COLO668 (cell line): ENCODE measurements around the gene PRKCE.
"Not testable (repeated sequence)": the region's sequence is repeated elsewhere in the genome, so short reads cannot be mapped to it uniquely, and the experiment has no call there.

Experiments used
- DNase-seq: peaks from one replicate; lab custom pipeline; 2025; ENCODE audit not compliant: unreplicated experiment; lab: John Stamatoyannopoulos, UW

PRKCE gene

GRCh38 chr2:45902380-45902779, 250.9 kb downstream of the PRKCE start:
- no peak for DNase-seq

- no peak for DNase-seq
Measured at GRCh38 chr2:45902781-45903375, 251.4 kb downstream of the PRKCE start.

- no peak for DNase-seq
Measured at GRCh38 chr2:45904267-45904945, 252.9 kb downstream of the PRKCE start.

GRCh38 chr2:45904946-45905631, 253.6 kb downstream of the PRKCE start:
- peak; percentile 33 for DNase-seq

GRCh38 chr2:45905632-45905958, 254.1 kb downstream of the PRKCE start:
- peak; percentile 57 for DNase-seq

GRCh38 chr2:45907592-45907991, 256.1 kb downstream of the PRKCE start:
- no peak for DNase-seq

GRCh38 chr2:45908316-45909170, 257.1 kb downstream of the PRKCE start:
- no peak for DNase-seq

GRCh38 chr2:45909171-45909565, 257.7 kb downstream of the PRKCE start:
- no peak for DNase-seq

- no peak for DNase-seq
Measured at GRCh38 chr2:45909677-45910191, 258.3 kb downstream of the PRKCE start.

- DNase-seq: no peak
Measured at GRCh38 chr2:45910473-45911060, 259.1 kb downstream of the PRKCE start.

GRCh38 chr2:45911538-45911937, 260.1 kb downstream of the PRKCE start:
- no peak for DNase-seq

GRCh38 chr2:45912109-45912508, 260.6 kb downstream of the PRKCE start:
- no peak for DNase-seq

- no peak for DNase-seq
Measured at GRCh38 chr2:45913539-45913938, 262.1 kb downstream of the PRKCE start.

GRCh38 chr2:45915523-45915922, 264.0 kb downstream of the PRKCE start:
- DNase-seq: no peak

GRCh38 chr2:45917561-45918176, 266.2 kb downstream of the PRKCE start:
- DNase-seq: not testable (repeated sequence)

GRCh38 chr2:45918463-45919159, 267.1 kb downstream of the PRKCE start:
- DNase-seq: peak; percentile 77

- DNase-seq: peak; percentile 78
Measured at GRCh38 chr2:45919160-45919650, 267.7 kb downstream of the PRKCE start.

- no peak for DNase-seq
Measured at GRCh38 chr2:45919711-45920111, 268.2 kb downstream of the PRKCE start.

GRCh38 chr2:45921921-45922320, 270.4 kb downstream of the PRKCE start:
- DNase-seq: no peak

GRCh38 chr2:45922577-45922988, 271.1 kb downstream of the PRKCE start:
- DNase-seq: peak; percentile 81
